ENCODE results near the gene NLRP14.

NLRP14 gene

GRCh38 chr11:7057641-7058040, 37.4 kb downstream of the NLRP14 start:
- Histone ChIP-seq H3K4me1 (ENCODE audit: control insufficient read depth in 1 of 2, insufficient read depth in 2 of 2, low read length in 2 of 2) (no peaks in the 10 kb centered on the region), H3K36me3 (ENCODE audit: control insufficient read depth in 1 of 2, insufficient read depth in 2 of 2, low read length in 2 of 2) (no peaks in the 10 kb centered on the region), H3K9me3 (ENCODE audit: control insufficient read depth in 1 of 2, low read length in 2 of 2) (no peaks in the 10 kb centered on the region), H3K4me3 (ENCODE audit: low read depth in 1 of 2, low read length in 2 of 2) (no peak overlapping the region), H3K27ac (ENCODE audit: low read length) (no peak overlapping the region), H3K27me3 (ENCODE audit: low read depth, low read length) (no peaks in the 10 kb centered on the region)

GRCh38 chr11:7060868-7061267, 40.6 kb downstream of the NLRP14 start:
- H3K36me3 ChIP-seq (ENCODE audit: control insufficient read depth in 1 of 2, insufficient read depth in 2 of 2, low read length in 2 of 2): no peaks in the 10 kb centered on the region
- no peaks in the 10 kb centered on the region for H3K27me3 ChIP-seq (ENCODE audit: low read depth, low read length)
- no peaks in the 10 kb centered on the region for H3K4me1 ChIP-seq (ENCODE audit: control insufficient read depth in 1 of 2, insufficient read depth in 2 of 2, low read length in 2 of 2)
- H3K9me3 ChIP-seq (ENCODE audit: control insufficient read depth in 1 of 2, low read length in 2 of 2): no peaks in the 10 kb centered on the region
- H3K4me3 ChIP-seq (ENCODE audit: low read depth in 1 of 2, low read length in 2 of 2): no peak overlapping the region
- no peak overlapping the region for H3K27ac ChIP-seq (ENCODE audit: low read length)

- no peaks in the 10 kb centered on the region for H3K27me3 ChIP-seq (ENCODE audit: low read depth, low read length)
Measured at GRCh38 chr11:7062534-7062933, 42.3 kb downstream of the NLRP14 start.

GRCh38 chr11:7072401-7073028, 52.2 kb downstream of the NLRP14 start:
- no peak overlapping the region for H3K27ac ChIP-seq (ENCODE audit: low read length)
- H3K4me3 ChIP-seq (ENCODE audit: low read depth in 1 of 2, low read length in 2 of 2): no peak overlapping the region
- no peaks in the 10 kb centered on the region for H3K4me1 ChIP-seq (ENCODE audit: control insufficient read depth in 1 of 2, insufficient read depth in 2 of 2, low read length in 2 of 2)
- H3K36me3 ChIP-seq (ENCODE audit: control insufficient read depth in 1 of 2, insufficient read depth in 2 of 2, low read length in 2 of 2): no peaks in the 10 kb centered on the region
- H3K27me3 ChIP-seq (ENCODE audit: low read depth, low read length): no peaks in the 10 kb centered on the region
- H3K9me3 ChIP-seq (ENCODE audit: control insufficient read depth in 1 of 2, low read length in 2 of 2): no peaks in the 10 kb centered on the region

More at GRCh38 chr11:7062534-7062933, 42.3 kb downstream of the NLRP14 start:
- no peak overlapping the region for H3K4me3 ChIP-seq (ENCODE audit: low read depth in 1 of 2, low read length in 2 of 2)
- no peak overlapping the region for H3K27ac ChIP-seq (ENCODE audit: low read length)
- H3K9me3 ChIP-seq (ENCODE audit: control insufficient read depth in 1 of 2, low read length in 2 of 2): no peaks in the 10 kb centered on the region
- no peaks in the 10 kb centered on the region for H3K36me3 ChIP-seq (ENCODE audit: control insufficient read depth in 1 of 2, insufficient read depth in 2 of 2, low read length in 2 of 2)
- no peaks in the 10 kb centered on the region for H3K4me1 ChIP-seq (ENCODE audit: control insufficient read depth in 1 of 2, insufficient read depth in 2 of 2, low read length in 2 of 2)

GRCh38 chr11:7077101-7077500, 56.8 kb downstream of the NLRP14 start:
- H3K4me1 ChIP-seq (ENCODE audit: control insufficient read depth in 1 of 2, insufficient read depth in 2 of 2, low read length in 2 of 2): no peaks in the 10 kb centered on the region
- H3K4me3 ChIP-seq (ENCODE audit: low read depth in 1 of 2, low read length in 2 of 2): no peak overlapping the region
- no peaks in the 10 kb centered on the region for H3K27me3 ChIP-seq (ENCODE audit: low read depth, low read length)
- peaks cover 0 to 14% of the 10 kb centered on the region in 2 donors for H3K9me3 ChIP-seq (ENCODE audit: control insufficient read depth in 1 of 2, low read length in 2 of 2)
- no peak overlapping the region for H3K27ac ChIP-seq (ENCODE audit: low read length)
- H3K36me3 ChIP-seq (ENCODE audit: control insufficient read depth in 1 of 2, insufficient read depth in 2 of 2, low read length in 2 of 2): no peaks in the 10 kb centered on the region

- H3K4me1 ChIP-seq (ENCODE audit: control insufficient read depth in 1 of 2, insufficient read depth in 2 of 2, low read length in 2 of 2): no peaks in the 10 kb centered on the region
- H3K27me3 ChIP-seq (ENCODE audit: low read depth, low read length): no peaks in the 10 kb centered on the region
- H3K27ac ChIP-seq (ENCODE audit: low read length): no peak overlapping the region
- peaks cover 0 to 14% of the 10 kb centered on the region in 2 donors for H3K9me3 ChIP-seq (ENCODE audit: control insufficient read depth in 1 of 2, low read length in 2 of 2)
- H3K4me3 ChIP-seq (ENCODE audit: low read depth in 1 of 2, low read length in 2 of 2): no peak overlapping the region
- H3K36me3 ChIP-seq (ENCODE audit: control insufficient read depth in 1 of 2, insufficient read depth in 2 of 2, low read length in 2 of 2): no peaks in the 10 kb centered on the region
Measured at GRCh38 chr11:7079545-7080135, 59.4 kb downstream of the NLRP14 start.

GRCh38 chr11:7080900-7081299, 60.6 kb downstream of the NLRP14 start:
- Histone ChIP-seq H3K27ac (ENCODE audit: low read length) (no peak overlapping the region), H3K9me3 (ENCODE audit: control insufficient read depth in 1 of 2, low read length in 2 of 2) (peaks cover 0 to 14% of the 10 kb centered on the region in 2 donors), H3K36me3 (ENCODE audit: control insufficient read depth in 1 of 2, insufficient read depth in 2 of 2, low read length in 2 of 2) (no peaks in the 10 kb centered on the region), H3K4me1 (ENCODE audit: control insufficient read depth in 1 of 2, insufficient read depth in 2 of 2, low read length in 2 of 2) (no peaks in the 10 kb centered on the region), H3K27me3 (ENCODE audit: low read depth, low read length) (no peaks in the 10 kb centered on the region), H3K4me3 (ENCODE audit: low read depth in 1 of 2, low read length in 2 of 2) (no peak overlapping the region)

GRCh38 chr11:7081441-7081840, 61.2 kb downstream of the NLRP14 start:
- no peaks in the 10 kb centered on the region for H3K36me3 ChIP-seq (ENCODE audit: control insufficient read depth in 1 of 2, insufficient read depth in 2 of 2, low read length in 2 of 2)
- H3K27me3 ChIP-seq (ENCODE audit: low read depth, low read length): no peaks in the 10 kb centered on the region
- peaks cover 0 to 14% of the 10 kb centered on the region in 2 donors for H3K9me3 ChIP-seq (ENCODE audit: control insufficient read depth in 1 of 2, low read length in 2 of 2)

GRCh38 chr11:7088921-7089320, 68.6 kb downstream of the NLRP14 start, which contains the start of gene RBMXL2:
Gene RBMXL2 (plus strand): TSS chr11:7088998. CDS start chr11:7089121, 123 bp downstream.
- no peaks in the 10 kb centered on the region for H3K36me3 ChIP-seq (ENCODE audit: control insufficient read depth in 1 of 2, insufficient read depth in 2 of 2, low read length in 2 of 2)
- H3K4me1 ChIP-seq (ENCODE audit: control insufficient read depth in 1 of 2, insufficient read depth in 2 of 2, low read length in 2 of 2): no peaks in the 10 kb centered on the region
- peaks cover 0 to 7% of the 10 kb centered on the region in 2 donors for H3K9me3 ChIP-seq (ENCODE audit: control insufficient read depth in 1 of 2, low read length in 2 of 2)
- H3K27ac ChIP-seq (ENCODE audit: low read length): no peak within 1 kb of the TSS
- H3K4me3 ChIP-seq (ENCODE audit: low read depth in 1 of 2, low read length in 2 of 2): no peak within 1 kb of the TSS
- H3K27me3 ChIP-seq (ENCODE audit: low read depth, low read length): no peaks in the 10 kb centered on the region

More at GRCh38 chr11:7081441-7081840, 61.2 kb downstream of the NLRP14 start:
- H3K27ac ChIP-seq (ENCODE audit: low read length): no peak overlapping the region
- no peaks in the 10 kb centered on the region for H3K4me1 ChIP-seq (ENCODE audit: control insufficient read depth in 1 of 2, insufficient read depth in 2 of 2, low read length in 2 of 2)
- no peak overlapping the region for H3K4me3 ChIP-seq (ENCODE audit: low read depth in 1 of 2, low read length in 2 of 2)

- no peaks in the 10 kb centered on the region for H3K4me1 ChIP-seq (ENCODE audit: control insufficient read depth in 1 of 2, insufficient read depth in 2 of 2, low read length in 2 of 2)
- H3K27ac ChIP-seq (ENCODE audit: low read length): no peak overlapping the region
- H3K27me3 ChIP-seq (ENCODE audit: low read depth, low read length): no peaks in the 10 kb centered on the region
- peaks cover 0 to 7% of the 10 kb centered on the region in 2 donors for H3K9me3 ChIP-seq (ENCODE audit: control insufficient read depth in 1 of 2, low read length in 2 of 2)
- H3K4me3 ChIP-seq (ENCODE audit: low read depth in 1 of 2, low read length in 2 of 2): no peak overlapping the region
- H3K36me3 ChIP-seq (ENCODE audit: control insufficient read depth in 1 of 2, insufficient read depth in 2 of 2, low read length in 2 of 2): no peaks in the 10 kb centered on the region
Measured at GRCh38 chr11:7089328-7090251, 69.3 kb downstream of the NLRP14 start.

- H3K27ac ChIP-seq (ENCODE audit: low read length): no peak overlapping the region
- no peaks in the 10 kb centered on the region for H3K27me3 ChIP-seq (ENCODE audit: low read depth, low read length)
- H3K4me1 ChIP-seq (ENCODE audit: control insufficient read depth in 1 of 2, insufficient read depth in 2 of 2, low read length in 2 of 2): no peaks in the 10 kb centered on the region
- H3K4me3 ChIP-seq (ENCODE audit: low read depth in 1 of 2, low read length in 2 of 2): no peak overlapping the region
- no peaks in the 10 kb centered on the region for H3K36me3 ChIP-seq (ENCODE audit: control insufficient read depth in 1 of 2, insufficient read depth in 2 of 2, low read length in 2 of 2)
- H3K9me3 ChIP-seq (ENCODE audit: control insufficient read depth in 1 of 2, low read length in 2 of 2): no peaks in the 10 kb centered on the region
Measured at GRCh38 chr11:7098235-7098832, 78.1 kb downstream of the NLRP14 start.
